ENCODE results near the gene GAREM1. TPM values are rescaled to one million over a fixed set of nuclear protein-coding genes. Genes with fewer than 3 reads are reported as not detected.

GAREM1 gene
- total and polyA plus RNA-seq, 9 of the 15 experiments (the other 6 are each of a cell fraction or from before 2014, with no cell fraction given), result 0.03 to 0.33 (median 0.07) TPM; not detected in 1

- no peaks in the 10 kb centered on the region for H3K9me3 ChIP-seq (replicated peaks; ENCODE audit: control insufficient read depth, insufficient read depth, low read depth, low read length)
- ChIA-PET POLR2A (interaction anchor here (0.8 kb wide), 1 partner anchor 10 kb away, joined by 3 read pairs; no protein-coding TSS in a partner anchor), CTCF (ENCODE audit: low intra/inter-chr PET ratio) (no interaction called here)
- H3K27ac ChIP-seq (ENCODE audit: extremely low read depth, low read depth, low read length), result no peak overlapping the region
- no peak for DNase-seq (ENCODE audit: extremely low read depth in 1 of 4, low spot score in 3 of 4)
- H3K27me3 ChIP-seq (ENCODE audit: control insufficient read depth in 2 of 2, insufficient read depth in 2 of 2, low read length in 2 of 2), result peaks cover 16% of the 10 kb centered on the region in 2 experiments
- BruUV-seq (replicated peaks), result no TSS peak
- no peaks in the 10 kb centered on the region for H3K36me3 ChIP-seq (ENCODE audit: control insufficient read depth, insufficient read depth, low read length)
- no peak overlapping the region for H3K4me3 ChIP-seq
- no peak overlapping the region for H2AFZ ChIP-seq (ENCODE audit: low read depth, low read length)
- H3K9ac ChIP-seq (ENCODE audit: insufficient read depth in 1 of 2, low read depth in 2 of 2, low read length in 2 of 2), result no peak overlapping the region
- no peaks in the 10 kb centered on the region for H3K9me1 ChIP-seq (ENCODE audit: control insufficient read depth, insufficient read depth, low read length)
- H4K20me1 ChIP-seq (replicated peaks; ENCODE audit: control insufficient read depth, insufficient read depth, low read length), result peaks cover 4% of the 10 kb centered on the region; the same call in 1 of the 2 replicates
- peaks cover 11 to 14% of the 10 kb centered on the region in 2 experiments; a peak in 4 of 5 replicates for H3K4me1 ChIP-seq (replicated peaks in 1 of 2; ENCODE audit: control insufficient read depth in 2 of 2, insufficient read depth in 2 of 2, low read length in 2 of 2)
- no peak overlapping the region for H3K4me2 ChIP-seq (ENCODE audit: insufficient read depth, low read length)
- in situ Hi-C loops (cut with MboI), result no loop called here
- ATAC-seq, result no peak
- TF ChIP-seq SMARCA4 (IDR thresholded peaks at IDR 0.05), result no peak
- no peak for TF ChIP-seq MCM7 (IDR thresholded peaks at IDR 0.05)
- no peak for TF ChIP-seq FOXJ2 (tag; IDR thresholded peaks at IDR 0.05)
- no peaks in the 10 kb centered on the region for H3K79me2 ChIP-seq (ENCODE audit: control insufficient read depth, insufficient read depth, low read length)
- intact Hi-C loops (cut with micrococcal nuclease), result no loop called here
- no peak for FAIRE-seq
- WGBS (ENCODE audit: insufficient coverage, low coverage, missing lambda C conversion rate), result 2% methylated on average over 3 of the region's 3 CpGs
These were observed 2.4 kb downstream of the GAREM1 start for GRCh38 chr18:32468147-32468845.

DNA sequence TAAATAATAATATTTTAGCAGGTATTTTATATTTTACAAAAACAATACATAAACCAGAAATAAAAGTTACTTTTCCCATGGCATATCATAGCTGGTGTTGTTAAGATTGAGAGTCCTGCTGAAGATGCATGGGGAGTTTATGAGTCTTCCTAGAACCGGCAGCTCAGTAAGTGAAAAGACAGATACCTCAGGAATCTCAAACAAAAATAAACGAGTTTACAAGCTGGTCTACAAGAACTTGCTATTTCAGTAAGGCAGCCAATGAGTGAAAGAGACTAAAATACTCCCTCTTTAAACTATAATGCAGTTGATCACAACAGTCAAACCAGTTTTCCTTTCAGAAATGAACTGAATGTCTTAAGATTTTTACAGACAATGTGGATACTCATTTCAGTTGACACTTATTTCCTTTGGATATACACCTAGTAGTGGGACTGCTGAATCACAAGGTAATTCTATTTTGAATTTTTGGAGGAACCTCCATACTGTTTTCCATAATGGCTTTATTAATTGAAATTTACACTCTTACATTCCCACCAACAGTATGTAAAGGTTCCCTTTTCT, 8.9 kb downstream of the GAREM1 start:
- Histone ChIP-seq H2AFZ (ENCODE audit: low read depth, low read length) (no peak overlapping the region), H3K4me1 (replicated peaks in 1 of 2; ENCODE audit: control insufficient read depth in 2 of 2, insufficient read depth in 2 of 2, low read length in 2 of 2) (no peaks in the 10 kb centered on the region), H3K4me2 (ENCODE audit: insufficient read depth, low read length) (no peak overlapping the region), H3K9me3 (replicated peaks; ENCODE audit: control insufficient read depth, insufficient read depth, low read depth, low read length) (no peaks in the 10 kb centered on the region), H3K36me3 (ENCODE audit: control insufficient read depth, insufficient read depth, low read length) (no peaks in the 10 kb centered on the region), H3K27ac (ENCODE audit: extremely low read depth, low read depth, low read length) (no peak overlapping the region), H3K27me3 (ENCODE audit: control insufficient read depth in 2 of 2, insufficient read depth in 2 of 2, low read length in 2 of 2) (no peaks in the 10 kb centered on the region), H3K9ac (ENCODE audit: insufficient read depth in 1 of 2, low read depth in 2 of 2, low read length in 2 of 2) (no peak overlapping the region), H3K79me2 (ENCODE audit: control insufficient read depth, insufficient read depth, low read length) (no peaks in the 10 kb centered on the region), H3K4me3 (no peak overlapping the region), H3K9me1 (ENCODE audit: control insufficient read depth, insufficient read depth, low read length) (no peaks in the 10 kb centered on the region), H4K20me1 (replicated peaks; ENCODE audit: control insufficient read depth, insufficient read depth, low read length) (no peaks in the 10 kb centered on the region)
- intact Hi-C loops (cut with micrococcal nuclease) (no loop called here), in situ Hi-C loops (cut with MboI) (no loop called here)
- 2% methylated on average over 2 of the region's 2 CpGs for WGBS (ENCODE audit: insufficient coverage, low coverage, missing lambda C conversion rate)
- ATAC-seq (no peak), DNase-seq (ENCODE audit: extremely low read depth in 1 of 4, low spot score in 3 of 4) (no peak), FAIRE-seq (no peak)
- no TSS peak for BruUV-seq (replicated peaks)
- CTCF ChIA-PET (ENCODE audit: low intra/inter-chr PET ratio), result no interaction called here
- POLR2A ChIA-PET, result no interaction called here
- TF ChIP-seq ZNF76 (CRISPR knock-in tag; IDR thresholded peaks at IDR 0.05; ENCODE audit: borderline replicate concordance) (no peak), ZNF431 (CRISPR knock-in tag; IDR thresholded peaks at IDR 0.05) (no peak), KDM4B (IDR thresholded peaks at IDR 0.05; ENCODE audit: borderline replicate concordance in 2 of 2, low read depth in 1 of 2) (no peak), TRIM28 (IDR thresholded peaks at IDR 0.05) (no peak), MXI1 (IDR thresholded peaks at IDR 0.05; ENCODE audit: low read depth, low read length) (no peak), TEAD1 (CRISPR knock-in tag; IDR thresholded peaks at IDR 0.05) (no peak), POLR3A (IDR thresholded peaks at IDR 0.05; ENCODE audit: borderline replicate concordance, extremely low read depth, insufficient read depth, insufficient read length) (no peak), CREM (IDR thresholded peaks at IDR 0.05; ENCODE audit: low read depth) (no peak), MAX (CRISPR knock-in tag; IDR thresholded peaks at IDR 0.05) (no peak)
- TF ChIP-seq, protein P1, sequence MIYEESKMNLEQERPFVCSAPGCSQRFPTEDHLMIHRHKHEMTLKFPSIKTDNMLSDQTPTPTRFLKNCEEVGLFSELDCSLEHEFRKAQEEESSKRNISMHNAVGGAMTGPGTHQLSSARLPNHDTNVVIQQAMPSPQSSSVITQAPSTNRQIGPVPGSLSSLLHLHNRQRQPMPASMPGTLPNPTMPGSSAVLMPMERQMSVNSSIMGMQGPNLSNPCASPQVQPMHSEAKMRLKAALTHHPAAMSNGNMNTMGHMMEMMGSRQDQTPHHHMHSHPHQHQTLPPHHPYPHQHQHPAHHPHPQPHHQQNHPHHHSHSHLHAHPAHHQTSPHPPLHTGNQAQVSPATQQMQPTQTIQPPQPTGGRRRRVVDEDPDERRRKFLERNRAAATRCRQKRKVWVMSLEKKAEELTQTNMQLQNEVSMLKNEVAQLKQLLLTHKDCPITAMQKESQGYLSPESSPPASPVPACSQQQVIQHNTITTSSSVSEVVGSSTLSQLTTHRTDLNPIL (CRISPR knock-in tag; IDR thresholded peaks at IDR 0.05), result no peak
